GM21737 (cell line): ENCODE results near the gene SDR42E1.
"Not testable (repeated sequence)": the region's sequence is repeated elsewhere in the genome, so short reads cannot be mapped to it uniquely, and the experiment has no call there.

Experiments used
- ATAC-seq: cut with Tn5 transposase; IDR thresholded peaks from one replicate; pipeline ENCODE4 v1.9.1; 2021; ENCODE audit warnings: mild to moderate bottlenecking, moderate library complexity; ENCODE audit not compliant: unreplicated experiment

The SDR42E1 gene

GRCh38 chr16:82006036-82006435 lies 5.2 kb downstream of the SDR42E1 start:
- ATAC-seq: no peak

- no peak for ATAC-seq
These were observed 6.0 kb downstream of the SDR42E1 start for GRCh38 chr16:82005027-82005830.

DNA sequence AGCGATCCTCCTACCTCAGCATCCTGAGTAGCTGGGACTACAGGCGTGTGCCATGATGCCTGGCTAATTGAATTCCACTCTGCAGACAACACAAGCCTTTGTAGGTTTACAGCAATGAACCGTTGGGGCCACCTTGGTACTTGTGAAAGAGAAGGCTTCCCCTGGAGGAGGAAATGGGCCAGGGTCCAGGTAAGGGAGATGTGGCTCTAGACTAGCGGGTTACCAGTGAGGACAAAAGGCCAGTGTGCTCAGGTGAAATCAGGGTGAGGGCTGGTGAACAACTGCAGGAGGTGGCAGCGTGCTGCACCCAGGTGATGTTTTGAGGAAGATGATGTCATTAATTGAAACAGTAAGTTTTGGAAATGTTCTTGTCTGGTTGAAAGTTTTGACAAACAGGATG lies 6.7 kb downstream of the SDR42E1 start:
- ATAC-seq: no peak

DNA sequence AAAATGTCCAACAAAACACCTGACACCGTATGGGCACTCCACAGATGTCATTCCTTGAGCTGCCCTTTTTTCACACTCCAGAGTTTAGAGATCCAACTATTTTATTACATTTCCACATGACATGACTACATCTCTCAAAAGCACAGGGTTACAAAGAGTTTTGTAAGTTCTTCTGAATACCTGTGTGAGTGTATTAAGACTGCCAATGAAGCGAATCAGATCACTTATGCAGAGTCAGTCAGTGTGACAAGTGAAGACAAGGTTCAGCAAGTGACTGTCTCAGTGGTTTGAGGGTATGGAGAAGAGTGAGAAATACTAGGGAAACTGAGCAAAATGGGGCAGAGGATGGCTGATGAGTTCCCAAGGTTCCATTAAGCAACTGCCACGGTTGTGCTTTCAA lies 8.4 kb downstream of the SDR42E1 start:
- ATAC-seq: no peak

- ATAC-seq: no peak
These were observed 13.5 kb downstream of the SDR42E1 start for GRCh38 chr16:81997738-81998137.

GRCh38 chr16:81996664-81997509 lies 14.4 kb downstream of the SDR42E1 start:
- ATAC-seq: no peak

DNA sequence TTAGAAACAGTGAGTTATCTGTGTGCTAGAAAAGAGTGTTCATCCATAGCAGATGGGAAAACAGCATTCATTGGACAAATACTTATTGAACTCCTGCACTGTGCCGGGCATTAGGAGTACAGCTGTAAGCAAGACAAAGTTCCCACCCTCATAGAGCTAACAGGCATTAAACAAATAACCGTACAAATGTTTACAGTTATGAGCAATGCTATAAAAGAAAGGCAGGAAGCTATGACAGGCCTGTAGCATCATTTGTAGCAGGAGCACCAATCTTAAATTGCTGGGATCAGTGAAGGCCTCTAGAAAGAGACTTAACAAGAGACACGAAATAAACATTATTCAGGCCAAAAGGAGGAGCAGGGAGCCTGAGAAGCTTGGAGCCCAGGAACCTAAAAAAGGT lies 15.6 kb downstream of the SDR42E1 start:
- ATAC-seq: no peak

- no peak for ATAC-seq
These were observed 16.8 kb downstream of the SDR42E1 start for GRCh38 chr16:81994485-81994884.

- ATAC-seq: no peak
These were observed 18.4 kb downstream of the SDR42E1 start for GRCh38 chr16:81992859-81993258.

- no peak for ATAC-seq
These were observed 23.6 kb downstream of the SDR42E1 start for GRCh38 chr16:81987706-81988105.

DNA sequence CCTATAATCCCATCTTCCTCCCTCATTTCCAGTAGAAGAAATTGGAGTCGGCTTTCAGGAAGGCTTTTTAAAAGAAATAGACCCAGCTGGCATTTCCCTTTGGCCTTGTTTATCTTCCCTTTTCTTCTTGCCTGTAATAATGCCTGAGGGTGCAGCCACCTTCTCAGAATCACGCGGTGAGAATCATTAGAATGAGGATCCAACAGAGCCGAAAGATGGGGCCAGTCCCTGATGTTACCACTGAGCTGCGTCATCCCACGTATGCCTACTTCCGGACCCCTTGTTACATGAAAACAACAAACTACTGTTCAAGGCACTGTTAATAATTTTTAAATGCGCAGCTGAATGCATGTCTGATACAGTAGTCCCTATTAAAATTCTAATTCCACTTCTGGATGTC lies 24.1 kb downstream of the SDR42E1 start:
- no peak for ATAC-seq

GRCh38 chr16:81977335-81977942 lies 33.8 kb downstream of the SDR42E1 start:
- not testable (repeated sequence) for ATAC-seq

GRCh38 chr16:81975637-81976036 lies 35.6 kb downstream of the SDR42E1 start:
- no peak for ATAC-seq

DNA sequence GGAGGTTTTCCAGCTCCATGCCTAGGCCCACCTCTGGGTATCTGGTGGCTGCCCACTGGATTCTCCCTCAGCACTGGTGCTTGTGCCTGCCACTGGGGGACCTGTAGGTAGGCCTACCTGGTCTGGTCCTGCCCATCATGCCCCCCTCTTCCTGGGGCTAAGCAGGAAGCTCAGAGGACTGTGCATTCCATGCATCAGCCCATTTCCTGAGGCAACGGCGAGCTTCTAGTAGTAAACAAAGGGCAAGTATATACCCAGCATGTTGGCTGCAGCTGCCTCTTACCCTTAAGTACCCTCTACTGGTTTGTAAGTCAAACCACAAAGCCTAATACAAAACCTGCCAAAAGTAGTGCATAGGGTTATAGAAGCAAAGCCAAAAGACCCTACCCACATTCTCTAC lies 37.5 kb downstream of the SDR42E1 start:
- ATAC-seq: no peak

DNA sequence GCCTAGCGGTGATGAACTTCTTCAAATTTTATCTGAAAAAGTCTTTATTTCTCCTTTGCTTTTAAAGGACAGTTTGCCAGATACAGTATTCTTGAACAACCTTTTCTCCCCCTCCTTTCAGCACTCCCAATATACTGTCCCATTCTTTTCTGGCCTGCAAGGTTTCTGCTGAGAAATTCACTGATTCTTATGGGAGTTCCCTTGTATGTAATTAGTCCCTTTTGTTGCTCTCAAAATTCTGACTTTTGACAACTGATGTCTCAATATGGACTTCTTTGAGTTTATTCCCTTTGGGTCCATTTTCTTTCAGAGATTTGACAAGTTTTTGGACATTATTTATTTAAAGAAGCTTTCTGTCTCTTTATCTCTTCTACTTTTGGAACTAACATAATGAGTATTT lies 39.4 kb downstream of the SDR42E1 start:
- ATAC-seq: no peak

- no peak for ATAC-seq
These were observed 43.9 kb downstream of the SDR42E1 start for GRCh38 chr16:81967358-81967757.

- ATAC-seq: no peak
These were observed 46.5 kb downstream of the SDR42E1 start for GRCh38 chr16:81964808-81965207.

GRCh38 chr16:81956213-81956948 lies 54.9 kb downstream of the SDR42E1 start:
- no peak for ATAC-seq

GRCh38 chr16:81951564-81951963 lies 59.7 kb downstream of the SDR42E1 start:
- ATAC-seq: no peak

DNA sequence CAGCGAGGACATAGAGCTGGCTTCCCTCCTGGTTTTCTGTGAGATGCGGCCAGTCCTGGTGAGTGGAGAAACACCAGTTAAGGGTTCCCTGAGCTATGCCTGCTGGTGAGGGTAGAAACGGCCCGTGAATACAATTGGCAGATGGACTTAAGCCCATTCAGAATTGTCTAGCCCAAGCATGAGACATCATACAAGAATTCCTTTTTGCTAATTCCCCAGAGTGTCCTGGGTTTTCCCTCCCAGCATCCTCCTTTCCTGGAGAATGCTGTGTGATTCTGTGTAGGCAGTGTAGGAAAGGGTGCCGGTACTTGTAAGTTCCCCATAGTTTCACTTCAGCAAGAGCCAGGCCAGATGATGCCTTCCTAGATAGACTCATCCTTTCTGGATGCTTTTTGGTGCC lies 65.1 kb downstream of the SDR42E1 start:
- ATAC-seq: no peak

- no peak for ATAC-seq
These were observed 65.6 kb downstream of the SDR42E1 start for GRCh38 chr16:81945665-81946064.
